HuH-7 (cell line): ENCODE results near the gene ASXL1.
A peak's percentile ranks its signal among the peaks of the same experiment; 100 is the strongest.
"Not testable (repeated sequence)": the region's sequence is repeated elsewhere in the genome, so short reads cannot be mapped to it uniquely, and the experiment has no call there.

Experiments
- DNase-seq: peaks from one replicate; pipeline ENCODE4 v3.0.0; 2011; ENCODE audit warnings: low spot score

Gene ASXL1

GRCh38 chr20:32454164-32455145 is 96.3 kb downstream of the ASXL1 start:
- DNase-seq: no peak

GRCh38 chr20:32455171-32455900 is 97.2 kb downstream of the ASXL1 start:
- DNase-seq: no peak

GRCh38 chr20:32455901-32456701 is 98.0 kb downstream of the ASXL1 start:
- DNase-seq: no peak

GRCh38 chr20:32456869-32457478 is 98.8 kb downstream of the ASXL1 start:
- peak; percentile 92 for DNase-seq

GRCh38 chr20:32457479-32457986 is 99.4 kb downstream of the ASXL1 start:
- DNase-seq: peak; percentile 71

DNA sequence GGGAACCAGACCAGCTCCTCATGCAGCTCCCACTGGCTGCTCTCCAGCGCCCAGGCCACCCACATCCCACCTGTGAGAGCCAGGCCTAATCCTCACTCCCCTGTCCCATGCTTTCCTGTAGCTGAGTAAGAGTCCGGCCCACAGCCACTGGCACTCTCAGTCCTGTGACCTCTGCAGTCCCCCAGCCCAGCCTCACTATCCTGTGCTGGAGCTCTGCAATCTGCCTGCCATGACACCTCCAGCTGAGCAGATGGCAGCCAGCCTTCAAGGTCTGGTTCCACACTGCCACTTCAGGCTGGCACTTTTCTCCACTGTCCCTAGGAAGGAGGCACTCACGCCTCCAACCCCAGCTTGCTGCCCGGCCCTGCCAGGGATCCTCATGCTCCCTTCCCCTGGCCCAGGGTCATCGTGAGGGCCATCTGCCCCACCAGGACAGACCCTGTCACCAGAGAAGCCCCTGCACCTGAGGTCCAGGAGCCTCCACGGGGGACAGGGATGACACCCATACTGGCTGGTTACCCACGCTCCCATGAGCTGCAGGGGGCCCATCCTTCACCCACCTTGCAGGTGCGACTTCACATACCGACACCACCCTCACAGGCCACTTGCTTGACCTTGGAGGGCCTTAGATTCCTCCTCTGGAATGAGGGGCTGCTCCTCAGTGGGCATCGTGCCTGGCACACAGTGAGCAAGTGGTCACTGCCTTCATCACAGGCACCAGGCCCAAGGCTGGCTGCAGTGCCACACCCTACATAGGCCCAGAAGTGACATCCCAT is 100.1 kb downstream of the ASXL1 start:
- DNase-seq: no peak

GRCh38 chr20:32458837-32459220 is 100.7 kb downstream of the ASXL1 start:
- no peak for DNase-seq

DNA sequence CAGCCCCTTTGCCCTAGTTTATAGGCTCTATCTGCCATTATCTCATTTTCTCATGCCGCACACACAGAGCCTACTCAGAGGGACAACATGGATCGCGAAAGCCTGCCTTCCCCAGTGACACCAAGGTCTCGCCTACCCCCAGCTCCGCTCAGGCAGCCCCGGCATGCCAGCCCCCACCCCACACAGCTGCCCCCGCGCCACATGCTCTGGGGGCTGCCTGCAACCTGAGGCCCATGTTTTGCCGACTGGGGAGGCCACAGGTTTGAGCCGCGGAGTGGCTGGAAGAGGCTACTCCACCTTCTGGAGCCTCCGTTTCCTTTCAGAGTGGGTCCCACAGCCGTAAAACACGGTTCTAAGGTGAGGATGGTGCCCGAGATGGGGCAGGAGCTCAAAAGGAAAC is 102.1 kb downstream of the ASXL1 start:
- no peak for DNase-seq

GRCh38 chr20:32460683-32461320 is 102.7 kb downstream of the ASXL1 start:
- DNase-seq: no peak

DNA sequence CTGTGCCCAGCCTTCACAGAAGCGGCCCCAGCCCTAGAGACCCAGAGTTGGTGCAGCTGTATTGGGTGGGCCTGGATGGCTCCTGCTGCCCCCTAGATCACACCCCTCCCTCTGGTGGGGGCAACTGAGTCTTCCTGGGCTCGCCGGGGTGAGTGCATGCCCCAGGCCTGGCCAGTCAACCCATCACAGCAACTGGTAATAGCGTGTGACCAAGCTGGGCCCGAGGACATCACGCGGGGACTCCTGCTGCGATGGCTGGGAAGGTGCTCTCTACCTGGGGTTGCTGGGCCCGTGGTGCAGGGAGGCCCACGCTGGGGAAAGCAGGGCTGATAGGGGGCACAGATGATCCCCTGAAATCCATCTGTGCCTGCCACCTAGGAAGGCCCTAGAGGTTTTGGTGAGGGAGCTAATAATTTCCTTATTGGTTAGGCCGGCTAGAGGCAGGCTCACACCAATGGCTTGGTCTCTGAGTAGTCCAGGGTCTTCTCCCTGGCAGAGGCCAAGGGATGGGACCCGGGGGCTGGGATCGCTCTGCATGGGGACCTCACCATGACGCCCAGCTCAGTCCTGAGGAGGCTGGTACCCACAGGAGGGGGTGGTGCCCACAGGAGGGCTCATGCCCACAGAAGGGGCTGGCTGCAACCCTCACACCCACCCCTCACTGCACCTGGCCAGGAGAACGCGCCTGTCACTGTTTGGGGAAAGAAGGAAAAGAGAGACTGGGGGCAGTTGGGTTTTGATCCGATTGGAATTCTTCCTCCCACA is 103.9 kb downstream of the ASXL1 start:
- DNase-seq: no peak

GRCh38 chr20:32462900-32463641 is 104.9 kb downstream of the ASXL1 start:
- no peak for DNase-seq

GRCh38 chr20:32463642-32464400 is 105.7 kb downstream of the ASXL1 start:
- DNase-seq: no peak

- DNase-seq: no peak
Measured at GRCh38 chr20:32464401-32465091, 106.4 kb downstream of the ASXL1 start.

GRCh38 chr20:32465092-32465900 is 107.2 kb downstream of the ASXL1 start:
- no peak for DNase-seq

DNA sequence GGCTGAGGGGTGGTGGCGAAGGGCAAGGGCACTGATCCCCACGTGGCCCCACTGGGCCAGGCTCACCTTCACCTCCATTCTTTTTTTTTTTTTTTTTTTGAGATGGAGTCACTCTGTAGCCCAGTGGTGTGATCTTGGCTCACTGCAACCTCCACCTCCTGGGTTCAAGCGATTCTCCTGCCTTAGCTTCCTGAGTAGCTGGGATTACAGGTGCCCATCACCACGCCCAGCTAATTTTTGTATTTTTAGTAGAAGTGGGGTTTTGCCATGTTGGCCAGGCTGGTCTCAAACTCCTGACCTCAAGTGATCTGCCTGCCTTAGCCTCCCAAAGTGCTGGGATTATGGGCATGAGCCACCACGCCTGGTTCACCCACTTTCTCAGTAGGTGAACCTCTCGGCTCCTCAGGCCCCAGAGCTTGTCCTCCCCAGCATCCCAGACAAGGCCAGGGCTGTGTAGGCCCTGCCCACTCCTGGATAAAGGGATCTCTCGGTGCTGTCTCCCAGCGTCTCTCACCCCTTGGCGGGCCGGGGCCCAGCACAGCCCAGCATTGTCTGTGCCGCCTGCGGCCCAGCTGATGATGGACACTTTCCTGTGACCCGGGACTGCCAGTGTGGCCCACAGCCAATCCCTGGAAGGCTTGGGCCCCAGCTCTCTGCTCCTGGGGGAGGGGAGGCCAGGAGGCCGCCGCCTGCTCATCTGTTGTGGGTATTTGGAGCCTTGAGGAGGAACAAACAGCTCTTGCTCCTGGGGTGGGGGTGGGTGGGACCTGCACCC is 108.0 kb downstream of the ASXL1 start:
- not testable (repeated sequence) for DNase-seq
